22Rv1 (cell line): ENCODE results near the gene RNASE7.

ENCODE experiments used
- ZFX ChIP-seq: fragments of 450-650 bp; IDR thresholded peaks from 2 replicates; pipeline ENCODE4 v1.6.1; 2017; ENCODE audit warnings: antibody characterized with exemption, borderline replicate concordance
- TF ChIP-seq, protein P1 (sequence below): fragments of 450-650 bp; IDR thresholded peaks from 2 replicates; pipeline ENCODE4 v1.5.1; 2017; ENCODE audit warnings: mild to moderate bottlenecking

- TF ChIP-seq, protein P1, sequence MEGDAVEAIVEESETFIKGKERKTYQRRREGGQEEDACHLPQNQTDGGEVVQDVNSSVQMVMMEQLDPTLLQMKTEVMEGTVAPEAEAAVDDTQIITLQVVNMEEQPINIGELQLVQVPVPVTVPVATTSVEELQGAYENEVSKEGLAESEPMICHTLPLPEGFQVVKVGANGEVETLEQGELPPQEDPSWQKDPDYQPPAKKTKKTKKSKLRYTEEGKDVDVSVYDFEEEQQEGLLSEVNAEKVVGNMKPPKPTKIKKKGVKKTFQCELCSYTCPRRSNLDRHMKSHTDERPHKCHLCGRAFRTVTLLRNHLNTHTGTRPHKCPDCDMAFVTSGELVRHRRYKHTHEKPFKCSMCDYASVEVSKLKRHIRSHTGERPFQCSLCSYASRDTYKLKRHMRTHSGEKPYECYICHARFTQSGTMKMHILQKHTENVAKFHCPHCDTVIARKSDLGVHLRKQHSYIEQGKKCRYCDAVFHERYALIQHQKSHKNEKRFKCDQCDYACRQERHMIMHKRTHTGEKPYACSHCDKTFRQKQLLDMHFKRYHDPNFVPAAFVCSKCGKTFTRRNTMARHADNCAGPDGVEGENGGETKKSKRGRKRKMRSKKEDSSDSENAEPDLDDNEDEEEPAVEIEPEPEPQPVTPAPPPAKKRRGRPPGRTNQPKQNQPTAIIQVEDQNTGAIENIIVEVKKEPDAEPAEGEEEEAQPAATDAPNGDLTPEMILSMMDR: no peak
- no peak for TF ChIP-seq ZFX
These were observed 16.5 kb upstream of the RNASE7 start for GRCh38 chr14:21025371-21026273.
